ENCODE data around the gene MSMB. TPM values are rescaled to one million over a fixed set of nuclear protein-coding genes. Genes with fewer than 3 reads are reported as not detected.
"Not testable (repeated sequence)": the region's sequence is repeated elsewhere in the genome, so short reads cannot be mapped to it uniquely, and the experiment has no call there.

Gene MSMB
- polyA plus RNA-seq (2013) = 0.64 and 1.1 TPM in 2 replicates

GRCh38 chr10:46046261-46046660, at the start of gene MSMB:
Gene MSMB, minus strand, starts transcription at chr10:46046269. Its CDS starts 32 bp downstream, at chr10:46046237.
- Histone ChIP-seq H3K27ac (ENCODE audit: low read depth, low read length) (no peak within 1 kb of the TSS), H2AK5ac (ENCODE audit: low read length) (no peak within 1 kb of the TSS), H3K4ac (ENCODE audit: low read depth, low read length) (no peak within 1 kb of the TSS), H3K79me1 (ENCODE audit: low read length) (no peaks in the 10 kb centered on the region), H2BK5ac (ENCODE audit: low read depth, low read length, poor library complexity) (no peak within 1 kb of the TSS), H4K12ac (ENCODE audit: low read depth, low read length) (no peak within 1 kb of the TSS), H3K9ac (ENCODE audit: low read length) (no peak within 1 kb of the TSS), H3K79me2 (ENCODE audit: control insufficient read depth, insufficient read depth, low read length, poor library complexity) (no peaks in the 10 kb centered on the region), H2BK120ac (ENCODE audit: insufficient read depth, low read length, poor library complexity) (no peak within 1 kb of the TSS), H3K9me3 (ENCODE audit: insufficient read depth, low read depth, low read length) (no peaks in the 10 kb centered on the region), H3K4me1 (ENCODE audit: control insufficient read depth in 1 of 2, insufficient read depth in 2 of 2, low read length in 2 of 2) (no peaks in the 10 kb centered on the region), H4K8ac (ENCODE audit: low read depth, low read length) (no peak within 1 kb of the TSS), H3K18ac (ENCODE audit: low read length) (no peak within 1 kb of the TSS), H4K91ac (ENCODE audit: low read depth, low read length) (no peak within 1 kb of the TSS), H3K27me3 (ENCODE audit: insufficient read depth, low read length) (no peaks in the 10 kb centered on the region), H2BK12ac (ENCODE audit: low read length) (no peak within 1 kb of the TSS), H3K23ac (ENCODE audit: low read length) (no peak within 1 kb of the TSS), H3K4me2 (ENCODE audit: low read length) (no peak within 1 kb of the TSS), H2AFZ (ENCODE audit: insufficient read depth, low read length, poor library complexity) (no peak within 1 kb of the TSS), H3K14ac (ENCODE audit: low read length) (no peak within 1 kb of the TSS), H3K36me3 (ENCODE audit: control insufficient read depth in 1 of 2, insufficient read depth in 2 of 2, low read length in 2 of 2) (no peaks in the 10 kb centered on the region), H3K4me3 (ENCODE audit: low read depth, low read length) (no peak within 1 kb of the TSS)
- no peak for DNase-seq
- no CpG with 5 or more reads among the region's 7 CpGs for WGBS (ENCODE audit: extremely low coverage, insufficient coverage, insufficient read length)

GRCh38 chr10:46094931-46095750, 49.1 kb upstream of the MSMB start:
- peak overlapping the region; percentile 86 for H2BK120ac ChIP-seq (ENCODE audit: insufficient read depth, low read length, poor library complexity)
- whole genome bisulfite sequencing (ENCODE audit: extremely low coverage, insufficient coverage, insufficient read length) = no CpG with 5 or more reads among the region's 15 CpGs
- H4K12ac ChIP-seq (ENCODE audit: low read depth, low read length) = no peak overlapping the region

GRCh38 chr10:46094197-46094500, 48.1 kb upstream of the MSMB start:
- no peak overlapping the region for H3K27ac ChIP-seq (ENCODE audit: low read depth, low read length)
- no peak for DNase-seq
- peaks cover 18 to 35% of the 10 kb centered on the region in 2 experiments for H3K4me1 ChIP-seq (ENCODE audit: control insufficient read depth in 1 of 2, insufficient read depth in 2 of 2, low read length in 2 of 2)
- no peak overlapping the region for H3K4me3 ChIP-seq (ENCODE audit: low read depth, low read length)
- peaks cover 2% of the 10 kb centered on the region for H3K79me2 ChIP-seq (ENCODE audit: control insufficient read depth, insufficient read depth, low read length, poor library complexity)
- no peak overlapping the region for H2BK5ac ChIP-seq (ENCODE audit: low read depth, low read length, poor library complexity)
- no peak overlapping the region for H3K4me2 ChIP-seq (ENCODE audit: low read length)
- H3K18ac ChIP-seq (ENCODE audit: low read length) = peak overlapping the region; percentile 38
- peak overlapping the region; percentile 83 for H2BK12ac ChIP-seq (ENCODE audit: low read length)
- peak overlapping the region; percentile 32 for H2AFZ ChIP-seq (ENCODE audit: insufficient read depth, low read length, poor library complexity)
- H3K27me3 ChIP-seq (ENCODE audit: insufficient read depth, low read length) = no peaks in the 10 kb centered on the region
- peak overlapping the region; percentile 61 for H2BK120ac ChIP-seq (ENCODE audit: insufficient read depth, low read length, poor library complexity)
- H3K9me3 ChIP-seq (ENCODE audit: insufficient read depth, low read depth, low read length) = no peaks in the 10 kb centered on the region
- no CpG with 5 or more reads among the region's 6 CpGs for WGBS (ENCODE audit: extremely low coverage, insufficient coverage, insufficient read length)
- H3K23ac ChIP-seq (ENCODE audit: low read length) = no peak overlapping the region
- no peaks in the 10 kb centered on the region for H3K36me3 ChIP-seq (ENCODE audit: control insufficient read depth in 1 of 2, insufficient read depth in 2 of 2, low read length in 2 of 2)
- H3K14ac ChIP-seq (ENCODE audit: low read length) = peak overlapping the region; percentile 62
- peak overlapping the region; percentile 81 for H4K91ac ChIP-seq (ENCODE audit: low read depth, low read length)
- H4K12ac ChIP-seq (ENCODE audit: low read depth, low read length) = no peak overlapping the region
- H3K4ac ChIP-seq (ENCODE audit: low read depth, low read length) = no peak overlapping the region
- H3K79me1 ChIP-seq (ENCODE audit: low read length) = peaks cover 23% of the 10 kb centered on the region
- no peak overlapping the region for H4K8ac ChIP-seq (ENCODE audit: low read depth, low read length)
- H2AK5ac ChIP-seq (ENCODE audit: low read length) = peak overlapping the region; percentile 85
- no peak overlapping the region for H3K9ac ChIP-seq (ENCODE audit: low read length)

More at GRCh38 chr10:46094931-46095750, 49.1 kb upstream of the MSMB start:
- H4K91ac ChIP-seq (ENCODE audit: low read depth, low read length) = peak overlapping the region; percentile 58
- H3K9me3 ChIP-seq (ENCODE audit: insufficient read depth, low read depth, low read length) = no peaks in the 10 kb centered on the region
- peaks cover 18 to 35% of the 10 kb centered on the region in 2 experiments for H3K4me1 ChIP-seq (ENCODE audit: control insufficient read depth in 1 of 2, insufficient read depth in 2 of 2, low read length in 2 of 2)
- H3K79me2 ChIP-seq (ENCODE audit: control insufficient read depth, insufficient read depth, low read length, poor library complexity) = peaks cover 2% of the 10 kb centered on the region
- H3K27me3 ChIP-seq (ENCODE audit: insufficient read depth, low read length) = no peaks in the 10 kb centered on the region
- peak overlapping the region; percentile 66 for H4K8ac ChIP-seq (ENCODE audit: low read depth, low read length)
- H3K27ac ChIP-seq (ENCODE audit: low read depth, low read length) = peak overlapping the region; percentile 12
- no peak overlapping the region for H3K9ac ChIP-seq (ENCODE audit: low read length)
- no peak overlapping the region for H3K23ac ChIP-seq (ENCODE audit: low read length)
- H3K79me1 ChIP-seq (ENCODE audit: low read length) = peaks cover 23% of the 10 kb centered on the region
- peak overlapping the region; percentile 62 for H2BK5ac ChIP-seq (ENCODE audit: low read depth, low read length, poor library complexity)
- H3K4me2 ChIP-seq (ENCODE audit: low read length) = no peak overlapping the region
- peak overlapping the region; percentile 92 for H3K18ac ChIP-seq (ENCODE audit: low read length)
- H2AK5ac ChIP-seq (ENCODE audit: low read length) = peak overlapping the region; percentile 83
- H2BK12ac ChIP-seq (ENCODE audit: low read length) = peak overlapping the region; percentile 92
- H2AFZ ChIP-seq (ENCODE audit: insufficient read depth, low read length, poor library complexity) = no peak overlapping the region
- no peaks in the 10 kb centered on the region for H3K36me3 ChIP-seq (ENCODE audit: control insufficient read depth in 1 of 2, insufficient read depth in 2 of 2, low read length in 2 of 2)
- no peak overlapping the region for H3K4me3 ChIP-seq (ENCODE audit: low read depth, low read length)
- peak; percentile 59 to 68 for DNase-seq
- peak overlapping the region; percentile 13 for H3K4ac ChIP-seq (ENCODE audit: low read depth, low read length)
- peak overlapping the region; percentile 86 for H3K14ac ChIP-seq (ENCODE audit: low read length)

GRCh38 chr10:46093316-46094196, 47.5 kb upstream of the MSMB start:
- H3K79me1 ChIP-seq (ENCODE audit: low read length) = peaks cover 21% of the 10 kb centered on the region
- H3K9ac ChIP-seq (ENCODE audit: low read length); H3K9me3 ChIP-seq (ENCODE audit: insufficient read depth, low read depth, low read length); H3K18ac ChIP-seq (ENCODE audit: low read length); H4K12ac ChIP-seq (ENCODE audit: low read depth, low read length); H2AFZ ChIP-seq (ENCODE audit: insufficient read depth, low read length, poor library complexity); H3K14ac ChIP-seq (ENCODE audit: low read length); H3K79me2 ChIP-seq (ENCODE audit: control insufficient read depth, insufficient read depth, low read length, poor library complexity); H4K91ac ChIP-seq (ENCODE audit: low read depth, low read length); H3K4me2 ChIP-seq (ENCODE audit: low read length); H3K36me3 ChIP-seq (ENCODE audit: control insufficient read depth in 1 of 2, insufficient read depth in 2 of 2, low read length in 2 of 2); H3K4me3 ChIP-seq (ENCODE audit: low read depth, low read length); H3K4ac ChIP-seq (ENCODE audit: low read depth, low read length); H3K27ac ChIP-seq (ENCODE audit: low read depth, low read length); H3K27me3 ChIP-seq (ENCODE audit: insufficient read depth, low read length); H4K8ac ChIP-seq (ENCODE audit: low read depth, low read length); H2BK5ac ChIP-seq (ENCODE audit: low read depth, low read length, poor library complexity); DNase-seq: not testable (repeated sequence)
- peak overlapping the region; percentile 83 for H2BK12ac ChIP-seq (ENCODE audit: low read length)
- H3K4me1 ChIP-seq (ENCODE audit: control insufficient read depth in 1 of 2, insufficient read depth in 2 of 2, low read length in 2 of 2) = peaks cover 18 to 35% of the 10 kb centered on the region in 2 experiments
- no CpG with 5 or more reads among the region's 9 CpGs for WGBS (ENCODE audit: extremely low coverage, insufficient coverage, insufficient read length)
- H2AK5ac ChIP-seq (ENCODE audit: low read length) = peak overlapping the region; percentile 85
- H3K23ac ChIP-seq (ENCODE audit: low read length) = peak overlapping the region; percentile 17
- peak overlapping the region; percentile 61 for H2BK120ac ChIP-seq (ENCODE audit: insufficient read depth, low read length, poor library complexity)

Data from trophoblast cell (in vitro differentiated cells and primary cell).